PC-9 (cell line): ENCODE data around the gene PLXNA1.

ENCODE experiments used
- EZH2 ChIP-seq: fragments of 200-600 bp; sonication (generic); IDR thresholded peaks from 2 replicates; pipeline ENCODE4 v1.8.0; 2017; ENCODE audit warnings: antibody characterized with exemption, low read depth
- TF ChIP-seq, protein P1 (sequence below): fragments of 200-600 bp; sonication (generic); conservative IDR thresholded peaks from 2 replicates; pipeline ENCODE4 v1.6.1; 2017; ENCODE audit warnings: mixed run types, antibody characterized with exemption, mild to moderate bottlenecking, moderate library complexity

DNA sequence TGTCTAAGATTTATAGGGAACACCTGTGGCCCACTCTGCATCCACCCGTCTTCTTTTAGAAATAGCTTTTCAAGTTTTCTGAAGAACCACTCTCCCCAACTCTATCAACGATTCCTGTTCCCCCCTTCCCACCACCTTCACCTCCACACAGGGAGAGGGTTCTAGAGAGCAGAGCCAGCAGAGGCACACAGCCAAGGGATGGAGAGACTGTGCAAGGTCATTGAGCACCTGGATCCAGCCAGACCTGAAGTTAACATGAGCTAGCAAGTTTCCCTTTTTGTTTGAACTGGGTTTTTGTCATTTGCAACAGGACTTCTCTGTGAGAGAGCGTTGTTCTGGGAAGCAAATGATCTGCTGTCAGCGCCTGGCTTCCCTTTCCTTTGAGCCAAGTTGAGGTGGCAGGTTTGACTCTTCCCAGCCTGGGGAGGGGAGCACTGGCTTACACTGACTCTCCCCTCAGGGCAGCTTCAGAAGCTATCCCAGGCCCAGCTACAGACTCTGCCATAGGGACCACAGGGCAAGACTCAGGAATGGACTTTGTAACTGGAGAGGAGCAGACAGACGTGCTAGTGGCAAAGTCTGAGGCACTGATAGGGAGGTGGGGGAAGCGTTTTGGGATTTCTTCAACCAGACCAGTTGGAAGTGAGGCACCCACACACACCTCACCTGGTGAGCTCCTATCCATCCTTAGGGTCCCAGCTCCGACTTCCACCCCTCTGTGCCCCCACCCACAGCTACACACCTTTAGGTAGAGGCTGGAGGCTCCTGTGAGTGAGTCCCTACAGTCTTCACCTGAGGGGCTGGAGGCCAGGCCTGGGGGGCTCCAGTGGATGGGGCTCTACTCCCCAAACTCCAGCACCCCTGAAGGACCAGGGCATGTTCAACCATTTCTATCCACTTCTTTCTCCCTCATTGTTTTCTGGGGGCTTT is 19.4 kb upstream of the PLXNA1 start:
- TF ChIP-seq, protein P1, sequence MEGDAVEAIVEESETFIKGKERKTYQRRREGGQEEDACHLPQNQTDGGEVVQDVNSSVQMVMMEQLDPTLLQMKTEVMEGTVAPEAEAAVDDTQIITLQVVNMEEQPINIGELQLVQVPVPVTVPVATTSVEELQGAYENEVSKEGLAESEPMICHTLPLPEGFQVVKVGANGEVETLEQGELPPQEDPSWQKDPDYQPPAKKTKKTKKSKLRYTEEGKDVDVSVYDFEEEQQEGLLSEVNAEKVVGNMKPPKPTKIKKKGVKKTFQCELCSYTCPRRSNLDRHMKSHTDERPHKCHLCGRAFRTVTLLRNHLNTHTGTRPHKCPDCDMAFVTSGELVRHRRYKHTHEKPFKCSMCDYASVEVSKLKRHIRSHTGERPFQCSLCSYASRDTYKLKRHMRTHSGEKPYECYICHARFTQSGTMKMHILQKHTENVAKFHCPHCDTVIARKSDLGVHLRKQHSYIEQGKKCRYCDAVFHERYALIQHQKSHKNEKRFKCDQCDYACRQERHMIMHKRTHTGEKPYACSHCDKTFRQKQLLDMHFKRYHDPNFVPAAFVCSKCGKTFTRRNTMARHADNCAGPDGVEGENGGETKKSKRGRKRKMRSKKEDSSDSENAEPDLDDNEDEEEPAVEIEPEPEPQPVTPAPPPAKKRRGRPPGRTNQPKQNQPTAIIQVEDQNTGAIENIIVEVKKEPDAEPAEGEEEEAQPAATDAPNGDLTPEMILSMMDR = no peak
- TF ChIP-seq EZH2 = no peak
